ENCODE measurements around the gene TRAPPC12. TPM values are rescaled to one million over a fixed set of nuclear protein-coding genes. Genes with fewer than 3 reads are reported as not detected.

The TRAPPC12 gene
- total RNA-seq, 2 donors from 2014 or later, result 98.2 to 103 TPM

- Histone ChIP-seq H3K9me3 (ENCODE audit: control insufficient read depth, low read length) (no peaks in the 10 kb centered on the region), H3K9ac (ENCODE audit: extremely low read depth, low read length, poor library complexity, severe bottlenecking) (no peak overlapping the region), H3K36me3 (ENCODE audit: control insufficient read depth, insufficient read depth, low read length) (peaks cover 24% of the 10 kb centered on the region), H3K4me3 (ENCODE audit: low read length) (no peak overlapping the region), H3K4me1 (ENCODE audit: control insufficient read depth, insufficient read depth, low read length) (no peaks in the 10 kb centered on the region), H3K27ac (ENCODE audit: low read depth, low read length) (no peak overlapping the region), H3K27me3 (ENCODE audit: control insufficient read depth, insufficient read depth, low read length, poor library complexity, severe bottlenecking) (no peaks in the 10 kb centered on the region)
- Mint-ChIP-seq H3K27ac (no peak overlapping the region), H3K9me3 (no peaks in the 10 kb centered on the region), H3K27me3 (ENCODE audit: insufficient read depth) (no peaks in the 10 kb centered on the region), H3K4me3 (no peak overlapping the region), H3K4me1 (no peaks in the 10 kb centered on the region), H3K36me3 (ENCODE audit: low read depth) (peaks cover 35% of the 10 kb centered on the region)
- TF ChIP-seq, protein P1, sequence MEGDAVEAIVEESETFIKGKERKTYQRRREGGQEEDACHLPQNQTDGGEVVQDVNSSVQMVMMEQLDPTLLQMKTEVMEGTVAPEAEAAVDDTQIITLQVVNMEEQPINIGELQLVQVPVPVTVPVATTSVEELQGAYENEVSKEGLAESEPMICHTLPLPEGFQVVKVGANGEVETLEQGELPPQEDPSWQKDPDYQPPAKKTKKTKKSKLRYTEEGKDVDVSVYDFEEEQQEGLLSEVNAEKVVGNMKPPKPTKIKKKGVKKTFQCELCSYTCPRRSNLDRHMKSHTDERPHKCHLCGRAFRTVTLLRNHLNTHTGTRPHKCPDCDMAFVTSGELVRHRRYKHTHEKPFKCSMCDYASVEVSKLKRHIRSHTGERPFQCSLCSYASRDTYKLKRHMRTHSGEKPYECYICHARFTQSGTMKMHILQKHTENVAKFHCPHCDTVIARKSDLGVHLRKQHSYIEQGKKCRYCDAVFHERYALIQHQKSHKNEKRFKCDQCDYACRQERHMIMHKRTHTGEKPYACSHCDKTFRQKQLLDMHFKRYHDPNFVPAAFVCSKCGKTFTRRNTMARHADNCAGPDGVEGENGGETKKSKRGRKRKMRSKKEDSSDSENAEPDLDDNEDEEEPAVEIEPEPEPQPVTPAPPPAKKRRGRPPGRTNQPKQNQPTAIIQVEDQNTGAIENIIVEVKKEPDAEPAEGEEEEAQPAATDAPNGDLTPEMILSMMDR (conservative IDR thresholded peaks at IDR 0.05), result no peak
- 95 to 96% methylated on average over 10 to 14 of the region's 14 CpGs for WGBS, 2 experiments (ENCODE audit: insufficient coverage in 1 of 2, insufficient read length in 1 of 2)
- no peak for DNase-seq
These were observed 76.6 kb downstream of the TRAPPC12 start for GRCh38 chr2:3456125-3456524.

- no peak for DNase-seq
- Histone ChIP-seq H3K27ac (ENCODE audit: low read depth, low read length) (no peak overlapping the region), H3K4me1 (ENCODE audit: control insufficient read depth, insufficient read depth, low read length) (peaks cover 2% of the 10 kb centered on the region), H3K9ac (ENCODE audit: extremely low read depth, low read length, poor library complexity, severe bottlenecking) (no peak overlapping the region), H3K9me3 (ENCODE audit: control insufficient read depth, low read length) (no peaks in the 10 kb centered on the region), H3K36me3 (ENCODE audit: control insufficient read depth, insufficient read depth, low read length) (peaks cover 18% of the 10 kb centered on the region), H3K4me3 (ENCODE audit: low read length) (no peak overlapping the region), H3K27me3 (ENCODE audit: control insufficient read depth, insufficient read depth, low read length, poor library complexity, severe bottlenecking) (no peaks in the 10 kb centered on the region)
- H3K4me3 Mint-ChIP-seq, result no peak overlapping the region
- H3K4me1 Mint-ChIP-seq, result peaks cover 1% of the 10 kb centered on the region
- no peak overlapping the region for H3K27ac Mint-ChIP-seq
- no peaks in the 10 kb centered on the region for H3K9me3 Mint-ChIP-seq
- H3K27me3 Mint-ChIP-seq (ENCODE audit: insufficient read depth), result no peaks in the 10 kb centered on the region
- TF ChIP-seq, protein P1 (conservative IDR thresholded peaks at IDR 0.05), result no peak
- 94 to 99% methylated on average over 10 to 30 of the region's 30 CpGs for WGBS, 2 experiments (ENCODE audit: insufficient coverage in 1 of 2, insufficient read length in 1 of 2)
- peaks cover 33% of the 10 kb centered on the region for H3K36me3 Mint-ChIP-seq (ENCODE audit: low read depth)
These were observed 78.3 kb downstream of the TRAPPC12 start for GRCh38 chr2:3457524-3458395.

GRCh38 chr2:3458396-3459184, 79.1 kb downstream of the TRAPPC12 start:
- Mint-ChIP-seq H3K9me3 (no peaks in the 10 kb centered on the region), H3K27ac (no peak overlapping the region), H3K36me3 (ENCODE audit: low read depth) (peaks cover 33% of the 10 kb centered on the region), H3K4me3 (no peak overlapping the region), H3K27me3 (ENCODE audit: insufficient read depth) (no peaks in the 10 kb centered on the region), H3K4me1 (peaks cover 9% of the 10 kb centered on the region)
- H3K27ac ChIP-seq (ENCODE audit: low read depth, low read length), result no peak overlapping the region
- no peaks in the 10 kb centered on the region for H3K9me3 ChIP-seq (ENCODE audit: control insufficient read depth, low read length)
- TF ChIP-seq, protein P1 (conservative IDR thresholded peaks at IDR 0.05), result no peak
- no peak overlapping the region for H3K9ac ChIP-seq (ENCODE audit: extremely low read depth, low read length, poor library complexity, severe bottlenecking)
- H3K27me3 ChIP-seq (ENCODE audit: control insufficient read depth, insufficient read depth, low read length, poor library complexity, severe bottlenecking), result no peaks in the 10 kb centered on the region
- no peak overlapping the region for H3K4me3 ChIP-seq (ENCODE audit: low read length)
- peaks cover 18% of the 10 kb centered on the region for H3K36me3 ChIP-seq (ENCODE audit: control insufficient read depth, insufficient read depth, low read length)
- 93 to 95% methylated on average over 4 to 10 of the region's 10 CpGs for WGBS, 2 experiments (ENCODE audit: insufficient coverage in 1 of 2, insufficient read length in 1 of 2)
- no peak for DNase-seq
- H3K4me1 ChIP-seq (ENCODE audit: control insufficient read depth, insufficient read depth, low read length), result peaks cover 8% of the 10 kb centered on the region
